HepG2 (cell line): ENCODE results near the gene ZSCAN26. TPM values are rescaled to one million over a fixed set of nuclear protein-coding genes. Genes with fewer than 3 reads are reported as not detected.
A peak's percentile ranks its signal among the peaks of the same experiment; 100 is the strongest.

ENCODE experiments used
- ASH2L ChIP-seq: fragments of 300-600, 200-600 bp; sonication (generic); IDR thresholded peaks from 2 replicates; pipeline ENCODE4 v1.7.0; 2017; ENCODE audit warnings: low read depth, mild to moderate bottlenecking, moderate library complexity, mixed read lengths, low read length; ENCODE audit not compliant: insufficient read length
- ATM ChIP-seq: fragments of 450-650 bp; IDR thresholded peaks from 2 replicates; pipeline ENCODE4 v1.7.1; 2017; ENCODE audit warnings: mild to moderate bottlenecking, borderline replicate concordance
- DR1 ChIP-seq: sonication (generic); formaldehyde crosslinking; IDR thresholded peaks from 2 replicates; pipeline ENCODE4 v1.8.0; 2021; ENCODE audit warnings: mild to moderate bottlenecking, missing genetic modification reagents, inconsistent platforms
- GABPA ChIP-seq, 2 experiments: IDR thresholded peaks; 2 replicates each; pipeline ENCODE4 v1.6.1; 2011 to 2016; ENCODE audit warnings: low read depth in 2 of 2, low read length in 1 of 2, missing biosample characterization in 1 of 2, missing genetic modification characterization in 1 of 2
- KDM1A ChIP-seq: IDR thresholded peaks from 2 replicates; pipeline ENCODE4 v1.6.1; 2016; ENCODE audit warnings: missing compliant biosample characterization
- NFIB ChIP-seq: sonication (generic); formaldehyde crosslinking; IDR thresholded peaks from 2 replicates; pipeline ENCODE4 v1.9.0; 2021; ENCODE audit warnings: missing genetic modification reagents, mild to moderate bottlenecking, borderline replicate concordance
- NRL ChIP-seq: sonication (generic); formaldehyde crosslinking; IDR thresholded peaks from 2 replicates; pipeline ENCODE4 v1.5.0; 2020; ENCODE audit warnings: missing genetic modification reagents, mild to moderate bottlenecking, moderate library complexity, borderline replicate concordance
- SMARCC2 ChIP-seq: fragments of 450-650 bp; IDR thresholded peaks from 2 replicates; pipeline ENCODE4 v1.6.1; 2017; ENCODE audit warnings: antibody characterized with exemption, mild to moderate bottlenecking
- SP1 ChIP-seq, 2 experiments: fragments of 450-650 bp in 1 of 2; sonication (generic) in 1 of 2; formaldehyde crosslinking in 1 of 2; IDR thresholded peaks; 2 replicates each; pipeline versions ENCODE4 v1.4.0 to v1.6.1; 2016 to 2020; ENCODE audit warnings: missing genetic modification reagents in 1 of 2
- ZBTB7B ChIP-seq: sonication (generic); formaldehyde crosslinking; IDR thresholded peaks from 2 replicates; pipeline ENCODE4 v1.4.0; 2020; ENCODE audit warnings: missing genetic modification reagents
- ZFX ChIP-seq: sonication (generic); formaldehyde crosslinking; IDR thresholded peaks from 2 replicates; pipeline ENCODE4 v1.4.0; 2020; ENCODE audit warnings: mild to moderate bottlenecking, low read depth, missing genetic modification reagents, moderate library complexity
- ZNF441 ChIP-seq: sonication (generic); formaldehyde crosslinking; IDR thresholded peaks from 2 replicates; pipeline ENCODE4 v1.7.0; 2021; ENCODE audit warnings: missing genetic modification reagents, borderline replicate concordance
- ZNF7 ChIP-seq: IDR thresholded peaks from 2 replicates; pipeline ENCODE4 v1.6.1; 2016; ENCODE audit warnings: missing biosample characterization, missing genetic modification reagents
- polyA plus RNA-seq, 8 experiments: library from polyadenylated mRNA; depleted of rRNA in 3 of 8; stranded (reverse) in 7 of 8; unstranded in 1 of 8; fragments of >200 nt; fragmentation: Illumina TruSeq in 4 of 8; extraction: Trizol in 4 of 8; gene quantifications; 2 replicates each; pipeline versions ENCODE4 v1.2.1 to v1.2.3, GENCODE V29; 2011 to 2016; ENCODE audit warnings: low read depth in 4 of 8, missing spikeins in 1 of 8, mixed read lengths in 1 of 8; ENCODE audit not compliant: insufficient read depth in 1 of 8
- total RNA-seq, 5 experiments: library from RNA; depleted of rRNA; stranded (reverse); fragments of >200 nt; fragmentation: Illumina TruSeq; extraction: Trizol; gene quantifications; 2 replicates each; pipeline ENCODE4 v1.2.3, GENCODE V29; 2016; ENCODE audit warnings: low read depth in 1 of 5
- TF ChIP-seq, protein P1 (sequence below): sonication (generic); formaldehyde crosslinking; IDR thresholded peaks from 2 replicates; pipeline ENCODE4 v1.5.1; 2020; ENCODE audit warnings: mild to moderate bottlenecking, missing genetic modification reagents, borderline replicate concordance
- TF ChIP-seq, protein P2 (sequence below): sonication (generic); formaldehyde crosslinking; IDR thresholded peaks from 2 replicates; pipeline ENCODE4 v1.4.0; 2020; ENCODE audit warnings: missing genetic modification reagents
- TF ChIP-seq, protein P3 (sequence below), 2 experiments: sonication (generic) in 1 of 2; formaldehyde crosslinking in 1 of 2; IDR thresholded peaks; 2 replicates each; pipeline versions ENCODE4 v1.4.0 to v1.6.1; 2018 to 2020; ENCODE audit warnings: missing genetic modification reagents in 2 of 2, borderline replicate concordance in 1 of 2, low read depth in 1 of 2, mild to moderate bottlenecking in 1 of 2, missing biosample characterization in 1 of 2
- TF ChIP-seq, protein P4 (sequence below), 2 experiments: fragments of 450-650 bp in 1 of 2; sonication (generic) in 1 of 2; formaldehyde crosslinking; IDR thresholded peaks; 2 replicates each; pipeline versions ENCODE4 v1.5.0 to v1.8.0; 2020 to 2022; ENCODE audit warnings: mild to moderate bottlenecking in 1 of 2, missing genetic modification reagents in 1 of 2

Gene ZSCAN26
- total and polyA plus RNA-seq, 2 of the 13 experiments (the other 11 are each of a cell fraction or from before 2014, with no cell fraction given): 12.0 to 15.6 TPM

DNA sequence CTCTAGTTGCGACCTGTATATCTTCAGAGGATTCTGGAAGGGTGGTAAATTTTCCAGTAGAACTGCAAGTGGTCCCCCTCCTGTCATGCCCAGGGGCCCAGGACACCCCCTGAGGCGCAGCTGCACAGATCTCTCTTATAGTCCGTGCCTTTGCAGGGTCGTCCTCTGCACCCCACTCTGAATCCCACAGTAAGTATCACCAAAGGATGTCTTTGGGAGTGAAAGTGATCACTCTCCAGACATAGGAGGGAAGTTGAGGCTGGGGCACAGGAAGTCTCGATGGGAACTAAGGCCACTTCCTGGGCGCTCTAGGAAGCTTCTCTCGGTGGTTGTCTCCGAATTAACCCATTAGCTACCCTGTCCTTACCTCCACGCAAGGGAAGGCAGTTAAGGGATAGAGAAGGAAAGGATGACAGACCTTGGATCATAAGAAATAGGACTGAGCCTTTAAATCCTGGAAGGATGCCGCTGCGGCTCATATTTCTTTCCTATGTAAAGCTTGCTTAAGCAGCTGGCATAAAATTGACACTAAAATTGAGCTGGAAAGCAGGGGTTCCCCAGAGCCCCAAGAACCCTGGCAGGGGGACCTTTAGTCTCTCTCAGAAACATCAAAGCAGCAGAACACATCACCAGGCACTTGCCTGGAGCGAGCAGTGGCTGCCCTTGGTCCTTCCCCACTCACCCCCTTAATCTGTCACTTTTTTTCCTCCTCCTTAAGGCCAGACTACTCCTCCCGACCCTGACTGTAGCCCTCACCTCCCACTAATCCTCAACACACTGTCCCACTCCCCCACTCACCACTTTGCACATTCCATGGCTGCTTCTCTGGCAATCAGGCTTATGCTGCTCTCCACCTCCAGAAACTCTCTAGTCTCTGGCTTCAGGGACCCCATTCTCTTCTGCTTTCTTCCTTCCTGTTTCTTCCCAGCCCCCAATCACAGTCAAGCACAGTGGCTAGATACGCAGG, 14.7 kb upstream of the ZSCAN26 start, which contains the start of gene ZKSCAN4 (continued):
- TF ChIP-seq, protein P1, sequence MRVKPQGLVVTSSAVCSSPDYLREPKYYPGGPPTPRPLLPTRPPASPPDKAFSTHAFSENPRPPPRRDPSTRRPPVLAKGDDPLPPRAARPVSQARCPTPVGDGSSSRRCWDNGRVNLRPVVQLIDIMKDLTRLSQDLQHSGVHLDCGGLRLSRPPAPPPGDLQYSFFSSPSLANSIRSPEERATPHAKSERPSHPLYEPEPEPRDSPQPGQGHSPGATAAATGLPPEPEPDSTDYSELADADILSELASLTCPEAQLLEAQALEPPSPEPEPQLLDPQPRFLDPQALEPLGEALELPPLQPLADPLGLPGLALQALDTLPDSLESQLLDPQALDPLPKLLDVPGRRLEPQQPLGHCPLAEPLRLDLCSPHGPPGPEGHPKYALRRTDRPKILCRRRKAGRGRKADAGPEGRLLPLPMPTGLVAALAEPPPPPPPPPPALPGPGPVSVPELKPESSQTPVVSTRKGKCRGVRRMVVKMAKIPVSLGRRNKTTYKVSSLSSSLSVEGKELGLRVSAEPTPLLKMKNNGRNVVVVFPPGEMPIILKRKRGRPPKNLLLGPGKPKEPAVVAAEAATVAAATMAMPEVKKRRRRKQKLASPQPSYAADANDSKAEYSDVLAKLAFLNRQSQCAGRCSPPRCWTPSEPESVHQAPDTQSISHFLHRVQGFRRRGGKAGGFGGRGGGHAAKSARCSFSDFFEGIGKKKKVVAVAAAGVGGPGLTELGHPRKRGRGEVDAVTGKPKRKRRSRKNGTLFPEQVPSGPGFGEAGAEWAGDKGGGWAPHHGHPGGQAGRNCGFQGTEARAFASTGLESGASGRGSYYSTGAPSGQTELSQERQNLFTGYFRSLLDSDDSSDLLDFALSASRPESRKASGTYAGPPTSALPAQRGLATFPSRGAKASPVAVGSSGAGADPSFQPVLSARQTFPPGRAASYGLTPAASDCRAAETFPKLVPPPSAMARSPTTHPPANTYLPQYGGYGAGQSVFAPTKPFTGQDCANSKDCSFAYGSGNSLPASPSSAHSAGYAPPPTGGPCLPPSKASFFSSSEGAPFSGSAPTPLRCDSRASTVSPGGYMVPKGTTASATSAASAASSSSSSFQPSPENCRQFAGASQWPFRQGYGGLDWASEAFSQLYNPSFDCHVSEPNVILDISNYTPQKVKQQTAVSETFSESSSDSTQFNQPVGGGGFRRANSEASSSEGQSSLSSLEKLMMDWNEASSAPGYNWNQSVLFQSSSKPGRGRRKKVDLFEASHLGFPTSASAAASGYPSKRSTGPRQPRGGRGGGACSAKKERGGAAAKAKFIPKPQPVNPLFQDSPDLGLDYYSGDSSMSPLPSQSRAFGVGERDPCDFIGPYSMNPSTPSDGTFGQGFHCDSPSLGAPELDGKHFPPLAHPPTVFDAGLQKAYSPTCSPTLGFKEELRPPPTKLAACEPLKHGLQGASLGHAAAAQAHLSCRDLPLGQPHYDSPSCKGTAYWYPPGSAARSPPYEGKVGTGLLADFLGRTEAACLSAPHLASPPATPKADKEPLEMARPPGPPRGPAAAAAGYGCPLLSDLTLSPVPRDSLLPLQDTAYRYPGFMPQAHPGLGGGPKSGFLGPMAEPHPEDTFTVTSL (CRISPR knock-in tag): 0 out of 2 replicates have a peak, but pooled peaks have one; percentile 32
- TF ChIP-seq ZFX (CRISPR knock-in tag) (peak; percentile 59), NRL (0 out of 2 replicates have a peak, but pooled peaks have one; percentile 20), SMARCC2 (no peak), KDM1A (no peak), SP1 (IDR thresholded peaks at IDR 0.05) (no peak), SP1 (CRISPR knock-in tag; IDR thresholded peaks at IDR 0.05) (peak; percentile 20; the same call in 1 of the 2 replicates), GABPA (IDR thresholded peaks at IDR 0.05; ENCODE audit: low read depth, low read length) (peak; percentile 97), GABPA (CRISPR knock-in tag; IDR thresholded peaks at IDR 0.05; ENCODE audit: low read depth) (peak; percentile 99), ZNF441 (CRISPR knock-in tag) (no peak), DR1 (CRISPR knock-in tag) (no peak), NFIB (CRISPR knock-in tag) (no peak), ZNF7 (no peak), ZBTB7B (CRISPR knock-in tag) (peak; percentile 59; the same call in 1 of the 2 replicates), ASH2L (peak; percentile 88), ATM (no peak)
- TF ChIP-seq, protein P2, sequence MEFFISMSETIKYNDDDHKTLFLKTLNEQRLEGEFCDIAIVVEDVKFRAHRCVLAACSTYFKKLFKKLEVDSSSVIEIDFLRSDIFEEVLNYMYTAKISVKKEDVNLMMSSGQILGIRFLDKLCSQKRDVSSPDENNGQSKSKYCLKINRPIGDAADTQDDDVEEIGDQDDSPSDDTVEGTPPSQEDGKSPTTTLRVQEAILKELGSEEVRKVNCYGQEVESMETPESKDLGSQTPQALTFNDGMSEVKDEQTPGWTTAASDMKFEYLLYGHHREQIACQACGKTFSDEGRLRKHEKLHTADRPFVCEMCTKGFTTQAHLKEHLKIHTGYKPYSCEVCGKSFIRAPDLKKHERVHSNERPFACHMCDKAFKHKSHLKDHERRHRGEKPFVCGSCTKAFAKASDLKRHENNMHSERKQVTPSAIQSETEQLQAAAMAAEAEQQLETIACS: no peak
- TF ChIP-seq, protein P3, sequence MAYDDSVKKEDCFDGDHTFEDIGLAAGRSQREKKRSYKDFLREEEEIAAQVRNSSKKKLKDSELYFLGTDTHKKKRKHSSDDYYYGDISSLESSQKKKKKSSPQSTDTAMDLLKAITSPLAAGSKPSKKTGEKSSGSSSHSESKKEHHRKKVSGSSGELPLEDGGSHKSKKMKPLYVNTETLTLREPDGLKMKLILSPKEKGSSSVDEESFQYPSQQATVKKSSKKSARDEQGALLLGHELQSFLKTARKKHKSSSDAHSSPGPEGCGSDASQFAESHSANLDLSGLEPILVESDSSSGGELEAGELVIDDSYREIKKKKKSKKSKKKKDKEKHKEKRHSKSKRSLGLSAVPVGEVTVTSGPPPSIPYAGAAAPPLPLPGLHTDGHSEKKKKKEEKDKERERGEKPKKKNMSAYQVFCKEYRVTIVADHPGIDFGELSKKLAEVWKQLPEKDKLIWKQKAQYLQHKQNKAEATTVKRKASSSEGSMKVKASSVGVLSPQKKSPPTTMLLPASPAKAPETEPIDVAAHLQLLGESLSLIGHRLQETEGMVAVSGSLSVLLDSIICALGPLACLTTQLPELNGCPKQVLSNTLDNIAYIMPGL (CRISPR knock-in tag; IDR thresholded peaks at IDR 0.05; ENCODE audit: borderline replicate concordance in 1 of 2, low read depth in 1 of 2): peak; percentile 78 to 95
- TF ChIP-seq, protein P4, sequence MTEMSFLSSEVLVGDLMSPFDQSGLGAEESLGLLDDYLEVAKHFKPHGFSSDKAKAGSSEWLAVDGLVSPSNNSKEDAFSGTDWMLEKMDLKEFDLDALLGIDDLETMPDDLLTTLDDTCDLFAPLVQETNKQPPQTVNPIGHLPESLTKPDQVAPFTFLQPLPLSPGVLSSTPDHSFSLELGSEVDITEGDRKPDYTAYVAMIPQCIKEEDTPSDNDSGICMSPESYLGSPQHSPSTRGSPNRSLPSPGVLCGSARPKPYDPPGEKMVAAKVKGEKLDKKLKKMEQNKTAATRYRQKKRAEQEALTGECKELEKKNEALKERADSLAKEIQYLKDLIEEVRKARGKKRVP (CRISPR knock-in tag; IDR thresholded peaks at IDR 0.05): peak in 1 of 2 experiments; percentile 29; a peak in 1 of 4 replicates
